AG08395 (cell line): ENCODE results near the gene HDAC6.
"Not testable (repeated sequence)": the region's sequence is repeated elsewhere in the genome, so short reads cannot be mapped to it uniquely, and the experiment has no call there.

Source experiments
- DNase-seq: peaks from one replicate; pipeline ENCODE4 v3.0.0; 2012; ENCODE audit warnings: mixed read lengths, low spot score

HDAC6 gene

DNA sequence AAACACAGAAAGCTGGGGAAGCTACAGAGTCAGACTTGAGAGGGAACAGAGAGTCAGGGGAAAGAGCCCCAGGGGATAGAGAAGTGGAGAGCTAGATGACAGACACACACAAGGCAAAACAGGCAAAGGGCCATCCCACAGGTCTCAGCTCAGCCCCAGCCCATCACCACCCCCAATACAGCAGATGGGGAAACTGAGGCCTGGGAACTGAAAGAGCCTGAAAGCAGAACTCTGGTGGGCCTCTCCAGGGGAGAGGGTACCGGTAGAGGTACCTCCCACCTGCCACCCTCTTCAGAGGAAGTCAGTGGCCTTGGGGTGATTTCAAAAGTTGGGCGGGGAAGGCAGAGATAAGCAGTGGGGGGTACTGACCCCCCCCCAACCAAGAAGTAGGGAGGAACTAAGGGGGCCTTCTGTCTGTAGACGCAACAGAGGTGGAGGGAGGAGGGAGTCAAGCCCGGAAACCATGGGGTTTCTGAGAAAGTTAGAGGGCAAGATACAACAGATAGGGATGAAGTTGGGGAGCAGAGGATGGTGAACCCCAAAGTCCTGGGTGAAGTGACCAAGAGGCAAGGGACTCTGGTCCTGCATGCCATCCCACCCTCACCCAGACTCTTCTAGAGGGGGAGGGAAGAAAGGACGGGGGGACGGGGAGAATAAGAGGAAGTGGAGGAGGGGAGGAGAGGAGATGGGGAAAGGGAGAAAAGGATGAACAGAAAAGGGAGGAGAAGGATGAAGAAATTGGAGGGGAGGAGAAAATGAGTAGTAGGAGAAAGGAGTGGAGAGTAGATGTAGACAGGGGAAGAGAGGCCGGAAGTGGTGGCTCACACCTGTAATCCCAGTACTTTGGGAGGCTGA, 12.3 kb upstream of the HDAC6 start:
- no peak for DNase-seq

DNA sequence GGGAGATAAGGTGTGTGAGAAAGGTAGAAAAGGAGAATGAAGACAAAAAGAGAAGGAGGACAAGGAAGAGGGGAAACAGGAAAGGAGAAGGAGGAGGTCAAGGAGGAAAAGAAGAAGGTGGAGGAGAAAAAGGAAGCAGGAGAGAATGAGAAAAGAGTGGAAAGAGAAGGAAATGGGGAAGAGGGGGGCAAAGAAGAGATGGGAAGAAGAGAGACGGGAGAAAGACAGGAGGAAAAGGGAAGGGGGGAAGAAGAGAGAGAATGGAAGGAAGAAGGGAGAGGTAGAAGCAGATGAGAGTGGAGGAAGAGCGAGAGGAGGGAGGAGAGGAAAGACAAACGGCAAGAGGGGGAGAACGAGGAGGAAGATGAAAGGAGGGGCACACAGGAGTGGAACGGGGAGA, 11.4 kb upstream of the HDAC6 start:
- no peak for DNase-seq

DNA sequence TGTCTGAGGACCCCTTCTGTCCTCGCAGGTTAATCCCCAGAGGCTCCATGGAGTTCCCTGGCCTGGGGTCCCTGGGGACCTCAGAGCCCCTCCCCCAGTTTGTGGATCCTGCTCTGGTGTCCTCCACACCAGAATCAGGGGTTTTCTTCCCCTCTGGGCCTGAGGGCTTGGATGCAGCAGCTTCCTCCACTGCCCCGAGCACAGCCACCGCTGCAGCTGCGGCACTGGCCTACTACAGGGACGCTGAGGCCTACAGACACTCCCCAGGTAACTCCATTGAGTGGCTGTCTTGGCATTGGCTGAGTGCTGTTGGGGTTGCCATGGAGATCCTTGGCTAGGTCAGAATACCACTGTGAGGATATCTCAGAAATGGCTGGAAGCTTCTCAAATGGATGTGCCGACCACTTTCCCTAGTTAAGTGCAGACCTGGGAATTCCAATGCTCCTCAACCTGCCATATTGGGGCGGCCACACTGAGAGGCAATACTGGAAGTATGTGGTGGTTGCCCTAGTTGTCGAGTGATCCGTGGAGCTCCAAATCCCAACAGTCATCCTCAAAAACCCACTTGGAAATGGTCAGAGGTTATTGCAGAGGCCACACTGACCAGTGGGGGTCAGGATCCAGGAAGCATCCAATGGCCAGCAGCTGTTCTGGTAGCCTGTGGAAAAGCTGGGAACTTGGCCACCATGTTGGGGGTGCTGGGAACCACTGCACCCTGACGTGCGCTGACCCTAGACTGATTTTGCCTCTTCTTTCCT, 10.6 kb upstream of the HDAC6 start:
- no peak for DNase-seq

DNA sequence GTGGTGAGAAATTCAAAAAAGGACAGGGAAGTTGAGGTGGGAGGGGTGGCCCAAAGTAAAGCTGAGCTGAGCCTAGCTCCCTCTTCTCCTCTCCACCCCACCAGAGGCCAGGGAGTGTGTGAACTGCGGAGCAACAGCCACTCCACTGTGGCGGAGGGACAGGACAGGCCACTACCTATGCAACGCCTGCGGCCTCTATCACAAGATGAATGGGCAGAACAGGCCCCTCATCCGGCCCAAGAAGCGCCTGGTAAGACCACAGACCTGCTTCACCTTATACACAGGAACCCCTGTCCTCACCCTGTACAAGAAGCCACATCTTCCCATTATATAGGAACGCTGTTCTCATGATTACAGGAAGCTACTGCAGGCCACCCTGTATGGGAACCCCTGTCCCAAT, 9.6 kb upstream of the HDAC6 start:
- no peak for DNase-seq

DNA sequence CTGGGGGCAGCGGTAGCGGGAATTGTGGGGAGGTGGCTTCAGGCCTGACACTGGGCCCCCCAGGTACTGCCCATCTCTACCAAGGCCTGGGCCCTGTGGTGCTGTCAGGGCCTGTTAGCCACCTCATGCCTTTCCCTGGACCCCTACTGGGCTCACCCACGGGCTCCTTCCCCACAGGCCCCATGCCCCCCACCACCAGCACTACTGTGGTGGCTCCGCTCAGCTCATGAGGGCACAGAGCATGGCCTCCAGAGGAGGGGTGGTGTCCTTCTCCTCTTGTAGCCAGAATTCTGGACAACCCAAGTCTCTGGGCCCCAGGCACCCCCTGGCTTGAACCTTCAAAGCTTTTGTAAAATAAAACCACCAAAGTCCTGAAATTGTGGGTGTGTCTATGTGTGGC, 7.9 kb upstream of the HDAC6 start:
- DNase-seq = no peak

DNA sequence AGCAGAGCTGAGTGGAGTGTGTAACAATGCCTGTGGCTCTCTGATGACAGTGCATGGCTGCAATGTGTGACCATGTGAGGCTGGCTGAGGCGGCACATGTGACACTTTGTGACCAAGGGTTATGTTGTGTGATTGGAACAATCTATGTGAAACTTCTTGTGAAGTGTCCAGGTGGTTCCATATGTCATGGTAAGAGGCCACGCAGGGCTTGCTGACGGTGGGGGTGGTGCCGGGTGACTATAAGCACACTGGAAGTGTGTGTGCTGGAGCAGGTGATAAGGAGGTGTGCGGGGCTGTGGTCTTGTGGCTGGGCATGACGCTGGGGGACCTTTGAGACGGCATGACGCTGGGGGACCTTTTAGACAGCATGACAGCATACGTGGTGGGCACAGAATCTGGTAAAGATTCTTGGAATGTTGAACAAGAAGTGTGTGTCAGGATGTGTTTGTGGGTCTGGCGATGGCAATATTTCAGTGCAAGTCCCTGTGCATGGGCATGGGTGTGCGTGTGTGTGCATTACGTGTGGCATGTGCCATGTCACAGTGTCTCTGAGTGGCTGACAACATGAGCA, 7.4 kb upstream of the HDAC6 start:
- no peak for DNase-seq

DNA sequence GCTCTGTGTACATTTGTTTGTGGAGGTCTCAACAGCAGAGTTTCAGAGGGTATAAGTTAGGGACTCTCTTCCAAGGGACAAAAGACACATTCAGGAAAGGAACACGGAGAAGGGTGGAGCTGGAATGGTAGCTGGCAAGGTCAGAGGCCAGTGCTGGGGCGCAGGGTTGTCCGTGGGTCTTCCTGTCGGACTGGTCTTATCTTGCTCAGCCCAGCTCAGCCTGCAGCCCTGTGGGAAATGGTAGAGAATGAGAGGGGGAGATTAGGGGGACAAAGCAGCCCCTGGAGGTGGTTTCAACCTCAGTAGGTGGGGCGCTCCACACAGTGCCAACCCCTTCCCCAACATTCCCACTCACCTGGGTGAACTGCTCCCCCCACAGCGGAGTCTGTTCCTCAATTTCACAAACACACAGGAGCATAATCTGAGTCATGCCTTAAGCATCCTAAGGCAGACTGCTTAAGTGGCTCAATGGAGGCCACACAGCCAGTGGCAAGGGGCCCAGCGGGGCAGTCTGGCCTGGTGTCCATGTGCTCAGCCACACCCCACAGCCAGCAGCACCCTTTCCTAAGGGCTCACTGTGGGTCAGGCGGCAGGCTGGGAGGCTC, 6.9 kb upstream of the HDAC6 start:
- peak; percentile 77 for DNase-seq

DNA sequence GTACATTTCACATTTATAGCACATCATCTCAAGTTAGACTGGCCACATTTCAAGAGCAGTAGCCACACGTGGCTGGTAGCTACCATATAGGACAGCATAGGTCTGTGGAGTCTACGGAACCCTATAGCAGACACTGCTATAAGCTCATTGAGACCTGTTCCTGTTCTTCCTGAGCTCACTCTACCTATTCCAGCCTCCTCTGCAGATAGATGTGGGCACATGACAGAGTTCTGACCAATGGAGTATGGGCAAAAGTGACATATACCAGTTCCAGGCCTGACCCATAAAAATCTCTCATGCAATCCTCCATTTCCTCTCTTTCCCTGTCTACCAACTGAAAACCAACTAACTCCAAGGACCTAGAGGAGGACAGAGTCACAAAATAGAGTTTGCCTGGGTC, 3.5 kb upstream of the HDAC6 start:
- DNase-seq = no peak

DNA sequence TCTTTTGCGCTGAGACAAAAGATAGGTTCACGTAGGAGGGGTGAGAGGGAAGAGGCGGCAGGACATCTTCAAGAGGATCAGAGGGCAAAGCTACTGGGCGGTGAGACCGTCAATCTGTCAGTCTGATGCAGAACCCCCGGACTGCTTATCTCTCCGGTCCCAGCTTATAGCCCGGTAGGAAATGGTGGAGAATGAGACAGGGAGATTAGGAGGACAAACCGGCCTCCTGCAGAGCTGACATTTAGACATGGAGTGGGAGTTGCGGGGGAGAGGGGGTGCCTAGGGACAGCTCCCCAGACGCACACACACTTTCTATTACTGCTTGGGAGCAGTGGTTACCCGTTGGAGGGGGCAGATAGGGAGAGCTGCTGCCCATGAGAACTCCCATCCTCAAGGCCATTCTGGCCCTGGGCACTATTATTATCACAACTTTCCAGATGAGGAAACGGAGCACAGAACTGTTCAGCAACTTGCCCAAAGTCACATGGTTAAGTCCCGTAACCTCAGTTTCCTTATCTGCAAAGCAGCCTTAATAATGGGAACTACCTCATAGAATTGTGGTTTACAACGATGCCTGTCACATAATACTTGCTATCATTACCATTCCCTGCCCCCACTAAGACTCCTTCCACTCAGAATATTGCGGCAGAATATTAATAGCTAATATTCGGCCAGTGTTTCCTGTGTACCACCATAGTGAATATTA, 1.1 kb upstream of the HDAC6 start:
- no peak for DNase-seq

DNA sequence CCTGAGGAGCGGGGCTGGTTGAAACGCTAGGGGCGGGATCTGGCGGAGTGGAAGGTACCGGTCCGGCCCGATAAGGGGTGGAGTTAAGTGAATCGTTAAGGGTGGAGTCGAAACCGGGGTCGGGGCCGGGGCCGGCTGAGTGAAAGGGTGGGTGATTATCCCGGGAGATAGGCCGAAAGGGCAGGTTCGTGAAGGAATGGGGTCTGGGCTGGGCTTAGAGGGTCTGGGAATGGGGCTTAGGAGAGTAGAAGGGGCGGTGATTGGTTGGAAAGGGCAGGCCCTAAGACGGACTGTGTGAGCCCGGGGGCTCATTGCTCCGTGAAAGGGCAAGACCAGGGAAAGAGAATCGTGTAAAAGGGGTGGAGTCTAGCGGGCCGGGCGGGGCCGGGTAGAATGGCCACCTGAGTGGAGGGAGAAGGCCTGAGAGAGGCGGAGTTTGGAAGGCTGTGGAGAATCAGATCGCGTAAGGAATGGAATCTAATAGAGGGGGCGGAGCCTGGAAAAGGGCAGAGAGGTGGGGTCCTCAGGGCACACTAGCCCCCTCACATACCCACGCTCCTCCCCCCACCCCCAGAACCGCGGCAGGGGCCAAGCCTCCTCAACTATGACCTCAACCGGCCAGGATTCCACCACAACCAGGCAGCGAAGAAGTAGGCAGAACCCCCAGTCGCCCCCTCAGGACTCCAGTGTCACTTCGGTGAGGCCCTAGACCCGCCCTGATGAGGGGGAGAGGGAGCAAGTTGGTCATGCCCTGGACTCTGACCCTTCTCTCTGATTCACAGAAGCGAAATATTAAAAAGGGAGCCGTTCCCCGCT, 430 bp downstream of the HDAC6 start:
- DNase-seq = peak; percentile 59

DNA sequence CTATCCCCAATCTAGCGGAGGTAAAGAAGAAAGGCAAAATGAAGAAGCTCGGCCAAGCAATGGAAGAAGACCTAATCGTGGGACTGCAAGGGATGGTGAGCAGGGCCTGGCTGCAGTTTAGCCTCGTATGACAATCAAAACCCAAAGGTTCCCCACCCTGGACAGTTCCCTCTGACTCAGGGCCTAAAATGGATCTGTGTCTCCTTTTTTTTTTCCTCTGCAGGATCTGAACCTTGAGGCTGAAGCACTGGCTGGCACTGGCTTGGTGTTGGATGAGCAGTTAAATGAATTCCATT, 986 bp downstream of the HDAC6 start:
- no peak for DNase-seq

DNA sequence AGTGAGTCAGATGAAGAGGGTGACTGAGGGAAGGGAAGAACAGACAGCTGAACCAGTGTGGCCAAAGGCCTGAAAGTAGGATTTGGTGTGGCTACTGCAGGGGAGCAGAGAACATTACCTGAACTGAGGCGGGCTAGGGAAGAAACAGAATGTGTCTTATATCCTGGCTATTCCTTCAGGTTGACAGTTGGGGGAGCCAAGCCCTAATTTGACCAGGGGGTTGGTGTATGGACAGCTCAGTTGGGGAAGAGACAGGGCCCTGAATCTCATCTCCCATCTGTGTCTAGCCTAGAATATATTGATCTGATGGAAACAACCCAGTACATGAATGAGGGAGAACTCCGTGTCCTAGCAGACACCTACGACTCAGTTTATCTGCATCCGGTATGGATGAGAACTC, 4.2 kb downstream of the HDAC6 start:
- DNase-seq = no peak

DNA sequence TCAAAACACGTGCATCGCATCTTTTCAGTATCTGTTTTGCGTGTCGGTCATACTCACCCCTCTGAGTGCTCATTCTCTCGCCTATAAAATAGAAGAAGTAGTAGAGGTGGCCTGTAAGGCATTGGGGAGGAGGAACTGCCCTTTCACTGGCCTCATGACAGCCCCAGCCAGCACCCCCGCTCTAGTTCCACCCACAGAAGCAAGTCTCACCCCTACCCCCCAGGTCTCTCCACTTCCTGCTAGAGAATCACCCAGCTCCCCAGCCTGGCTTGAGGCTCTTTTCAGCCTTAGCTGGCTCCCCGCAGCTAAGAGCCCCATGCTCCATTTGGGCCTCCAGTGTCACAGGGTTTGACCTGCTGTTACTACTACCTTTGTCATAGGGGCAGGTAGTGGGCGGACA, 11.8 kb downstream of the HDAC6 start:
- no peak for DNase-seq

DNA sequence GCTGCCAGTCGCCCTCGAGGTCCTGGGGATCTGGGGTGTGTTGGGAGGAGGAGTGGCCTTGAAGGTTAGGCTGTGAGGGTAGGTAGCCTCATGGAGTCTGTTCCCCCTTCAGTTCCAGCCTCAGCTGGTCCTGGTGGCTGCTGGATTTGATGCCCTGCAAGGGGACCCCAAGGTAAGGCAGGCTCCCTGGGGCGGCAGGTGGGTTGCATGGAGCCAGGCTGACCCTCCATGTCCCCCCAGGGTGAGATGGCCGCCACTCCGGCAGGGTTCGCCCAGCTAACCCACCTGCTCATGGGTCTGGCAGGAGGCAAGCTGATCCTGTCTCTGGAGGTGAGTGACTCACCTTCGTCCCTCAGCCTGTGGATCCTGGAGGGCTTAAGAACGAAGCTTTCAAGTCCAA, 12.9 kb downstream of the HDAC6 start:
- DNase-seq = no peak

DNA sequence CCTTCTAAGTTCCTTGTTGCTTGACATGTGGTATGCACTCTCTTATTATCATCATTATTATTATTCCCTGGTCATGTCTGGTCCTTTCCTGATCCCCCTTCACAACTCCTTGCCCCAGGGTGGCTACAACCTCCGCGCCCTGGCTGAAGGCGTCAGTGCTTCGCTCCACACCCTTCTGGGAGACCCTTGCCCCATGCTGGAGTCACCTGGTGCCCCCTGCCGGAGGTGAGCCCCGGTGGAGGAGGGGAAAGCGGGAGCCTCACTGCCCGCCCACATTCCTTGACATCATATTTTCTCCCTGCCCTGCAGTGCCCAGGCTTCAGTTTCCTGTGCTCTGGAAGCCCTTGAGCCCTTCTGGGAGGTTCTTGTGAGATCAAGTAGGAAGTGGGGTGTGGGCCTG, 13.4 kb downstream of the HDAC6 start:
- DNase-seq = no peak

DNA sequence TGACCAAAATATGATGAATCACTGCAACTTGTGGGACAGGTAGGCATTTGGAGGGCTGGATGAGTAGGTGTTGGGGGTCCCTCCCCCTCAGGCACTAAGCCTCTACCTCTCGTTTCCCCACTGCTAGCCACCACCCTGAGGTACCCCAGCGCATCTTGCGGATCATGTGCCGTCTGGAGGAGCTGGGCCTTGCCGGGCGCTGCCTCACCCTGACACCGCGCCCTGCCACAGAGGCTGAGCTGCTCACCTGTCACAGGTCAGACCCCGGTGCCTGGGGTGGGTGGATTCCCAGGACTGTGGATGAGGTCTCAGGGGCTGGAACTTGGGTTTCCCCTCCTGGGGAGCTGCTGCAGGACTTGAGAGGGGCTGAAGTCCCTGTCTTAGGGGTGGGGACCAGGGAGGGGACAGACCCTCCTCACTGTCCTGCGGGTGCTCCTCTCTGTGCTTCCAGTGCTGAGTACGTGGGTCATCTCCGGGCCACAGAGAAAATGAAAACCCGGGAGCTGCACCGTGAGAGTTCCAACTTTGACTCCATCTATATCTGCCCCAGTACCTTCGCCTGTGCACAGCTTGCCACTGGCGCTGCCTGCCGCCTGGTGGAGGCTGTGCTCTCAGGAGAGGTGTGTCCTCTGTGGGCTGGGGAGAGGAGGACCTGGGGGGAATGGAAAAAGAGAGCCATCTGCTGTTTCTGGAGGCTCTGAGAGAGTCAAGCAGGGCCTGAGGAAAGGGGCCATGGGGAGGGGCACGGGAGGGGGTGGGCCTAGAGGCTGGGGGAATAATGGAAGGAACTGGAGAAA, 14.3 kb downstream of the HDAC6 start:
- DNase-seq = no peak

DNA sequence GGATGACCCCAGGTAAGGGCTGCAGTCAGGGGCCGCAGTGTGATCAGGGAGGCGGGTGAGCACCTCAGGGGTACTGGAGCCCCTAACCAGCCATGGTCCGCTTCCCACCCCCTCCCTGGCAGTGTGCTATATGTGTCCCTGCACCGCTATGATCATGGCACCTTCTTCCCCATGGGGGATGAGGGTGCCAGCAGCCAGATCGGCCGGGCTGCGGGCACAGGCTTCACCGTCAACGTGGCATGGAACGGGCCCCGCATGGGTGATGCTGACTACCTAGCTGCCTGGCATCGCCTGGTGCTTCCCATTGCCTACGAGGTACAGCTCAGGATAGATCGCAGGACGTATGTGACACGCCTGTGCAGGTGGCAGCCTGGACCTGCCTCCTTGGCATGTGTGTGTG, 16.2 kb downstream of the HDAC6 start:
- DNase-seq = no peak

DNA sequence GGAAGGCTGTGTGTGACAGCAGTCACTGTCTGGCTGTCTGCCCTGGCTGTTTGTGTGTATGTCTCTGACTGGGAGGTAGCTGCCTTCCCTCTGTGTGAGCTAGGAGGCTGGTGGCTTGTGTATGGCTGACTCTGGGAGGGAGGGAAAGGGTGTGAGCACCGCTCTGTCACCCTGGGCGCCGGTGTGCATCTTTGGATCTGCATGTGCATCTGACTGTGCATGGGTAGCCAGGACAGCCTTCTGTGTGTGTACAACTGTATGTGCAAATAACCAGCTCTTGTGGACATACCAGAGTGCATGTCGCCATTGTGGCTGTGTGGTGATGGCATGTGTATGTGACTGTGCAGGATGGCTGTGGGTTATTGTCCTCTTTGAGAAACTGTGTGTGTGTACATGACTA, 17.0 kb downstream of the HDAC6 start:
- no peak for DNase-seq

DNA sequence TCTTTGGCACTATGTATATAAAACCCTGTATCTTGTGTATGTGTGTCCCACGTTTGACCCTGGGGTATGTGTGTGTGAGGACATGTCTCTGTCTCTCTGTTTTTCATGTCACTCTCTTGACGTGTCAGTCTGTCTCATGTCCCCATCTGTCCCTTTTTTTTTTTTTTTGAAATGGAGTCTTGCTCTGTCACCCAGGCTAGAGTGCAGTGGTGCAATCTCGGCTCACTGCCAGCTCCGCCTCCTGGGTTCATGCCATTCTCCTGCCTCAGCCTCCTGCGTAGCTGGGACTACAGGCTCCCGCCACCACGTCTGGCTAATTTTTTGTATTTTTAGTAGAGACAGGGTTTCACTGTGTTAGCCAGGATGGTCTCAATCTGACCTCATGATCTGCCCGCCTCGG, 17.5 kb downstream of the HDAC6 start:
- not testable (repeated sequence) for DNase-seq

DNA sequence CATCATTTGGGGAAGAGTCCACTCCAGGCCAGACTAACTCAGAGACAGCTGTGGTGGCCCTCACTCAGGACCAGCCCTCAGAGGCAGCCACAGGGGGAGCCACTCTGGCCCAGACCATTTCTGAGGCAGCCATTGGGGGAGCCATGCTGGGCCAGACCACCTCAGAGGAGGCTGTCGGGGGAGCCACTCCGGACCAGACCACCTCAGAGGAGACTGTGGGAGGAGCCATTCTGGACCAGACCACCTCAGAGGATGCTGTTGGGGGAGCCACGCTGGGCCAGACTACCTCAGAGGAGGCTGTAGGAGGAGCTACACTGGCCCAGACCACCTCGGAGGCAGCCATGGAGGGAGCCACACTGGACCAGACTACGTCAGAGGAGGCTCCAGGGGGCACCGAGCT, 21.2 kb downstream of the HDAC6 start:
- no peak for DNase-seq

DNA sequence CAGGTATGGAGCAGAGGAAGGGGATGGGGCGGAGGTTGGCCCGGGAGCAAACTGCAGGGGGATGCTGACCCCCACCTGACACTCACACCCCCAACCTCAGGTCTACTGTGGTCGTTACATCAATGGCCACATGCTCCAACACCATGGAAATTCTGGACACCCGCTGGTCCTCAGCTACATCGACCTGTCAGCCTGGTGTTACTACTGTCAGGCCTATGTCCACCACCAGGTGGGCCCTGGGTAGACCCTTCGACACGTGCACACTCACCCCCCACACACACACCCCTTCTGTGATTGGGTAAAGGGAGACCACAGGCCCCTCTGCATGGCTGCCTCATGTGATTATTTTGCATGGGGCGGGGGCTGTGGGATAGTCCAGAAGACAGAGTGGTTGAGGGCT, 22.2 kb downstream of the HDAC6 start:
- no peak for DNase-seq
